HUES64 (cell line): ENCODE data around the gene UQCRC1.

Experiments used
- H3K27ac ChIP-seq: 2 replicates; pipeline ENCODE4 v1.7.0; 2013; ENCODE audit warnings: low read depth, low read length, inconsistent platforms
- H3K27me3 ChIP-seq: 2 replicates; pipeline ENCODE4 v1.6.1; 2013; ENCODE audit warnings: mild to moderate bottlenecking, low read length; ENCODE audit not compliant: insufficient read depth
- H3K36me3 ChIP-seq: 2 replicates; pipeline ENCODE4 v1.6.1; 2013; ENCODE audit warnings: mild to moderate bottlenecking, low read length; ENCODE audit not compliant: insufficient read depth
- H3K4me1 ChIP-seq: 2 replicates; pipeline ENCODE4 v1.6.1; 2013; ENCODE audit warnings: mild to moderate bottlenecking, low read length, moderate library complexity; ENCODE audit not compliant: insufficient read depth
- H3K4me3 ChIP-seq: 2 replicates; pipeline ENCODE4 v1.5.1; 2013; ENCODE audit warnings: mild to moderate bottlenecking, low read length, moderate library complexity
- H3K9ac ChIP-seq: 2 replicates; pipeline ENCODE4 v1.6.1; 2013; ENCODE audit warnings: mild to moderate bottlenecking, low read depth, low read length
- H3K9me3 ChIP-seq: 2 replicates; pipeline ENCODE4 v1.6.1; 2013; ENCODE audit warnings: low read depth, low read length; ENCODE audit not compliant: insufficient read depth
- WGBS: fragments of 150-250, 120-280 bp; methylation state at CpG from one replicate; pipeline ENCODE4 v1.1.7; 2013; ENCODE audit warnings: missing lambda C conversion rate; 5-methylcytosine and 5-hydroxymethylcytosine counted together

UQCRC1 gene

DNA sequence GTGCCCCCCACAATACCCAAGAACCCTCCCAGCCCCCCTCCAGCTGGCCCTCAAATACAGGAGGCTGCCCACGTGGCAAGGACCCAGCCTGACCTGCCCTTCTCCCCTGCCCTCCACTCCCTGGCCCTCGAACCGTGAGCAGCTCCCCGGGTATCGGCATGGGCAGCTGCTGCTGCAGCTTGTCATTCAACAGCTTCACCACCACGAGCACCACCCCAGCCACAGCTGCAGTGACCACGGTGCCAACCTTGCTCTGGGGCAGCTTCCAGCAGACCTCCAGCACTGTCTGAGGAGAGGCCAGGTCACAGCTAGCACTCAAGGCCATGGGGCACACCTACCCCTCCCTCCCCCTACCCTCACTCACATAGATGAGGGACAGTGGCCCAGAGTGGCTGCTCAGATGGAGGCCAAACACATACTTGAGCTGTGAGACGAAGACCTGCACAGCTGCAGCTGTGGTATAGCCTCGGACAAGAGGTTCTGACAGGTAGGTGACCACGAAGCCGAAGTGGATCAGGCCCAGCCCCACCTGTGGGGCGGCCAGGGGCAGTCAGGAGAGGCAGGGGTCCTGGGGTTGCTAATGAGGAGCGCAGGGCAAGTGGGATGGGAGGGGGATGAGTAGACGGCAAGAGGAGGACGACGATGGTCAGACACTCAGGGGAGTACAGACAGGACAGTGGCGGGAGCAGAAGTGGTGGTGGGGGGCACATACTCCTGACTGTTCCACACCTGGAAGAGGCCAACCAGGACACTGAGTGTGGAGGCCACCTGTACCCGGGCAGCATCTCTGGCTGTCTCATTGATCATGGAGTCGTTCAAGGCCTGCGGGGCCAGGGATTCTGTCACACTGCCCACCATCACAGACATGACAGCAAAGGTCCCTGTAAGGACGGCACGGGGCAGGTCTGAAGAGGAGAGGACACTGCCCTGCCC lies 22.3 kb upstream of the UQCRC1 start:
- H3K36me3 ChIP-seq: peaks cover 68% of the 10 kb centered on the region
- 95% methylated on average over 22 of the region's 22 CpGs for WGBS
- no peak overlapping the region for H3K27ac ChIP-seq
- H3K9me3 ChIP-seq: no peaks in the 10 kb centered on the region
- no peak overlapping the region for H3K4me3 ChIP-seq
- H3K4me1 ChIP-seq: peaks cover 15% of the 10 kb centered on the region
- H3K27me3 ChIP-seq: no peaks in the 10 kb centered on the region
- H3K9ac ChIP-seq: no peak overlapping the region

DNA sequence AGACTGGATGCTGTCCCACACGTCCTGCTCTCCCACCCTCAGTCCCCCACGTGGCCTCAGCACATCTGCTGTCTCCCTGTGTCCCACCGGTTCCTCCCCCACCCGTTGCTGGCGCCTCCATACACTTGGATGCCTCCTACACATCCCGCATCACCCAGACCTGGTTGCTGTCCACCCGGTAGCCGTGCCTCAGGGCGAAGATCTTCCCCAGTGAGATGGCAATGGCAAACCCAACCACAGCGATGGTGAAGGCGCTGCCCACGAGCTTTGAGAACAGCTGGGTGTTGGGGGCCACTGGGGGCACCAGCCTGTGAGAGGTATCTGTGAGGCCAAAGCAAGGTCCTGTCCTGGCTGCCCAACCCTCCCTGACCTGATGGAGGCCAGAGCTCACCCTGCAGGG lies 21.4 kb upstream of the UQCRC1 start:
- Histone ChIP-seq H3K4me3 (no peak overlapping the region), H3K27ac (no peak overlapping the region), H3K4me1 (peaks cover 7% of the 10 kb centered on the region; the same call in 1 of the 2 replicates), H3K9me3 (no peaks in the 10 kb centered on the region), H3K36me3 (peaks cover 78% of the 10 kb centered on the region), H3K27me3 (no peaks in the 10 kb centered on the region), H3K9ac (no peak overlapping the region)
- 93% methylated on average over 12 of the region's 12 CpGs for WGBS

DNA sequence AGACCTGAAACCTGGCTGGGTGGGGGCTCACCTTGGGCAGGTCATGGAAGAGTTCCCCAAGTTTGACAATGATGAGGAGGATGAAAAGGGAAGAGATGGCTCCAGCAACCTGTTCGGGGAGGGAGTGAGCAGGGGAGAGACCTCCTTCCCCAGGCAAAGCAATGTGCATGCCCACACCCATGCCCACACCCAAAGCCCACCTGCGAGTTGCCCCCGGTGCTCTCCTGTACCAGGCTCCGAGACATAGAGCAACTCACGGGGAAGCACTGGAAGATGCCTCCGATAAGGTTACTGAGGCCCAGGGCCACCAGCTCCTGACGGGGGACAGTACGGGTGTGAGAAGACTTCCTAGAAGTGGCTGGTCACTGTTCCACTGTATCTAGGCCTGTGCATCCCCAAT lies 21.0 kb upstream of the UQCRC1 start:
- Histone ChIP-seq H3K9me3 (no peaks in the 10 kb centered on the region), H3K4me3 (no peak overlapping the region), H3K27me3 (no peaks in the 10 kb centered on the region), H3K27ac (no peak overlapping the region), H3K36me3 (peaks cover 82% of the 10 kb centered on the region), H3K4me1 (peaks cover 7% of the 10 kb centered on the region; the same call in 1 of the 2 replicates), H3K9ac (no peak overlapping the region)
- WGBS: 97% methylated on average over 8 of the region's 8 CpGs

DNA sequence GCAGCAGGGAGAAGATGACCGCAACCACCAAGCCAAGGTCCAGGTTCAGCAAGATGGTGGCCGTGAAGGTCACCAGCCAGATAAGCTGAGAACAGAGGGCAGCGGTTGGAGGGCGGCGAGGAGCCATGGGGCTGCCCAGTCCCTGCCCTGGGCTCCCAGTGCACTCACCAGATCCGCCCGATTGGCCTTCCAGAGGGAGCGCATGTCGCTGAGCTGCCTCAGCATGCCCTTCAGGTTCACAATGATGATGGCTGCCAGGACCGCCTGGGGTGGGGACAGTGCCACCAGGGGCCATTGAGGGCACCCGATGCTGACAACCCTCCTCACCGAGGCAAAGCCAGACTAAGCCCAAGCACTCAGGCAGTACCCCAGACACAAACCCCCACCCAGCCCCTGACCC lies 20.4 kb upstream of the UQCRC1 start:
- Histone ChIP-seq H3K27ac (no peak overlapping the region), H3K9ac (no peak overlapping the region), H3K36me3 (peaks cover 86% of the 10 kb centered on the region), H3K4me1 (peaks cover 7% of the 10 kb centered on the region; the same call in 1 of the 2 replicates), H3K27me3 (no peaks in the 10 kb centered on the region), H3K9me3 (no peaks in the 10 kb centered on the region), H3K4me3 (no peak overlapping the region)
- 96% methylated on average over 12 of the region's 12 CpGs for WGBS

DNA sequence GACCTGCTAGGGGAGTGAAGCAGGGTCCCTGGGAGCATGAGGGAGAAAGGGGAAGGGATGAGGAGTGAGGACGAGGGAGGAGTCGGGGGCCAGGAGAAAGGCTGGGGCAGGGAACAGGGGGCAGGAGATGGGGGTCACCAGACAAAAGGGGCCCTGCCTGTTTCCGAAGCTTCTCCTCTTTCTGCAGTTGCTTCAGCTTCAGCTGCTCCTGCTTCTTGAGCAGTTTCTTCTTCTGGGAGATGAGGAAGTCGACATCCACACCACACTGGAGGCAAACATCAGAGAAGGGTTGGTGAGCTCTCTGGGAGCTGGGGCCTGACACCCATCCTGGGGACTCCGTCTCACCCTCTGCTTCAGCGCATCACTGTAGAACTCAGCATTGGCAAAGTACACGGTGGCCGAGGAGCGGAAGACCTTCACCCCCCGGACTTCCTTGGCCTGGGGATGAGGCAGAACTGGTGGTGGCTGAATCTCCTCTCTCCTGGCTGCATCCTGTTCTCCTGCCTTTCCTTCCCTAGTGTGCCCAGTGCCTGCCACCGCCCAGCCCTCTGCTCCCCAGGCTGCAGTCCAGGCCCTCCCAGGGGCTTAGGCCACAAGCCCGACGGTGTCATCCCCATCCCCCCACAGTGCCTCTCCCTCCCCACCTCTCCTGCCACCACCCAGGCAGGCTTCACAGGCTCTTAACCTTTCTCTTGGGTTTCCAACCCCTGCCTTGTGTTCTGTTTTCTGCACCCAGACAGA lies 19.0 kb upstream of the UQCRC1 start:
- Histone ChIP-seq H3K4me3 (no peak overlapping the region), H3K4me1 (0 out of 2 replicates have a peak, but pooled peaks cover 5% of the 10 kb centered on the region), H3K27me3 (no peaks in the 10 kb centered on the region), H3K9me3 (no peaks in the 10 kb centered on the region), H3K9ac (no peak overlapping the region), H3K27ac (no peak overlapping the region), H3K36me3 (peaks cover 84% of the 10 kb centered on the region)
- 93% methylated on average over 13 of the region's 13 CpGs for WGBS

DNA sequence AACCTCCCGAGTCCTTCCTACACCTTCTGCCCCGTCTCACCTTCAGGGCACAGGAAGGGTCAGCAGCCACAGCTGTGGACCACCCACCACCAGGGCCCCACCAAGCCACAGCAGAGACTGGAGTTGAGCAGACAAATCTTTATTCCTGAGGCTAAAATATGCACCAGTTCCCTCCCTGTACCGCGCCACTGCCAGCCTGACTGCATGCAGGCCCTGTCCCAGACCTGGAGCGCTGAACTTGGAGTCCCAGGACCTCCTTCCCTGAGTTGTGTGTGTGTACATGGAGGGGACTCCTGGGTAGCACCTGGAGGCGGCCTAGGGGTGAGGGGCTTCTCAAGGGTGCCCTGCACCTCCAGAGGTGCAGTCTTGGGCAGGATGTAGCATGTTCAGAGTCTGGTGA lies 16.2 kb upstream of the UQCRC1 start:
- H3K9me3 ChIP-seq: no peaks in the 10 kb centered on the region
- no peaks in the 10 kb centered on the region for H3K27me3 ChIP-seq
- H3K9ac ChIP-seq: no peak overlapping the region
- H3K4me3 ChIP-seq: no peak overlapping the region
- H3K4me1 ChIP-seq: 0 out of 2 replicates have a peak, but pooled peaks cover 5% of the 10 kb centered on the region
- peaks cover 57% of the 10 kb centered on the region for H3K36me3 ChIP-seq
- no peak overlapping the region for H3K27ac ChIP-seq
- WGBS: 96% methylated on average over 6 of the region's 6 CpGs

DNA sequence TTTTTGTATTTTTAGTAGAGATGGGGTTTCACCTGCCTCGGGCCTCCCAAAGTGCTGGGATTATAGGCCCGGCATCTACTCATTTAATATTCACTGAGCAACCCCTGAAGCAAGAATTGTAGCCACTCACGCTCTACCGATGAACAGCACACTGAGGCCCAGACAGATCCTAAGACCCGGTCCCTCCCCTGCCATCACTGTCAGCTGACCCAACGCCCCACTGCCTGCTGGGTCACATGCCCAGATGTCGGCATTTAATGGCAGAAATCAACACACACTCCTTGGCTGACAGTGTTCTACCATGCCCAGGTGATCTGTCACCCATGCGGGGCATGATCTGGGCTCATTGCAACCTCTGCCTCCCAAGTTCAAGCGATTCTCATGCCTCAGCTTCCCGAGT lies 15.3 kb upstream of the UQCRC1 start:
- Histone ChIP-seq H3K9me3 (no peaks in the 10 kb centered on the region), H3K9ac (no peak overlapping the region), H3K36me3 (peaks cover 52% of the 10 kb centered on the region), H3K4me1 (0 out of 2 replicates have a peak, but pooled peaks cover 5% of the 10 kb centered on the region), H3K27ac (no peak overlapping the region), H3K27me3 (no peaks in the 10 kb centered on the region), H3K4me3 (no peak overlapping the region)
- WGBS: 91% methylated on average over 10 of the region's 10 CpGs

DNA sequence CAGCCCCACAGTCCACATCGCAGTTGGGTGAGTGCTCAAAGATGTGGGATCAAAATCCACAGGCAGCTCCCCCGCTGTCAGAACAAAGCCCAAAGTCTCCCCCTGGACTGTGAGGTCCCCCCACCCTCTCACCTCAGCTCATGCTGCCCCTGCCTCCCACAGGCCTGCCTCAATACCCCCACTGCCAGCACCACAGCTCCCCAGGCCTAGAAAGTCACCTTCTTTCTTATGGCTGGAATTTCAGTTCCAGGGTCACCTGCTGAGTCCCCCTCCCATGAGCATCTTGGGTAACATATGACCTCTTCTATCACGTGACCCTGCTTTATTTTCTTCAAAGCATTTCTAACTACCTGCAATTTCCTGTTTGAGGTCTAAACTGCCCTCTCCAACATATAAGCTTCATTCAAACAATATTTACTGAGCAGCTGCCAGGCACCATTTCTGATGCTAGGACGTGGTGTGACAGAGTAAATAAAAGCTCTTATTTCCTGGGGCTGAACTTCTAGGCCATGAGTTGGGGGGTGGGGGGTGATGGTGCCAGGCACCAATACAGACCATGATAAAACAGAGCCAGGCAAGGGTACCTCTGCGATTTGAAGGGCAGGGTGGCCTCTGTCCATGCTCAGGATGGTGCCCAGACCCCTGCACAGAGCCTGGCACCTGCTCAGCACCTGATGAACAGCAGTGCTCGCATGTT lies 14.6 kb upstream of the UQCRC1 start:
- H3K36me3 ChIP-seq: peaks cover 48% of the 10 kb centered on the region
- no peak overlapping the region for H3K4me3 ChIP-seq
- 88% methylated on average over 6 of the region's 6 CpGs for WGBS
- H3K27me3 ChIP-seq: no peaks in the 10 kb centered on the region
- H3K9ac ChIP-seq: no peak overlapping the region
- H3K27ac ChIP-seq: no peak overlapping the region
- 0 out of 2 replicates have a peak, but pooled peaks cover 5% of the 10 kb centered on the region for H3K4me1 ChIP-seq
- no peaks in the 10 kb centered on the region for H3K9me3 ChIP-seq

DNA sequence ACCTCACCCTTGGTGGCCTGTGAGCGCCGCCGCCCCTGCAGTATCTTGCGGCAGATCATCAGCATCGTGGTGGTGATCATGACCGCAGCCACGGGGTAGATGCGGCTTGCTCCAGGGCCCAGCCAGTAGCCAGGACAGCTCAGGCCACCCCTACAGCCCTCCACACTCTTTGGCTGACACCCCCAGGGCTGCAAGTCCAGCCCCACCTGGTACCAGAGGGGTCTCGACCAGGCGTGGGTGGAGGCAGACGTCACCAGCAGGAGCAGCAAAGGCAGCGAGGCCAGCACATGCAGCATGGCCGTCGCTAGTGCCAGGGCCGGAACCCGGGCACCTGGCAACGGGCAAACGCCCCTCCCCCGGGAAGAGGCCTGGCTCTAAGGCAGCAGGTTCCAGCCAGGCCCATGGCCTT lies 12.0 kb upstream of the UQCRC1 start, which contains the start of gene TMEM89:
TMEM89 (minus strand) TSS at position 309 of the 409 bp plus-strand sequence; CDS start at position 296, 13 bp downstream.
- peaks cover 43% of the 10 kb centered on the region for H3K36me3 ChIP-seq
- no peak within 1 kb of the TSS for H3K9ac ChIP-seq
- H3K27me3 ChIP-seq: no peaks in the 10 kb centered on the region
- H3K4me3 ChIP-seq: no peak within 1 kb of the TSS
- H3K4me1 ChIP-seq: 0 out of 2 replicates have a peak, but pooled peaks cover 5% of the 10 kb centered on the region
- peaks cover 13% of the 10 kb centered on the region for H3K9me3 ChIP-seq
- WGBS: 96% methylated on average over 19 of the region's 19 CpGs
- no peak within 1 kb of the TSS for H3K27ac ChIP-seq

DNA sequence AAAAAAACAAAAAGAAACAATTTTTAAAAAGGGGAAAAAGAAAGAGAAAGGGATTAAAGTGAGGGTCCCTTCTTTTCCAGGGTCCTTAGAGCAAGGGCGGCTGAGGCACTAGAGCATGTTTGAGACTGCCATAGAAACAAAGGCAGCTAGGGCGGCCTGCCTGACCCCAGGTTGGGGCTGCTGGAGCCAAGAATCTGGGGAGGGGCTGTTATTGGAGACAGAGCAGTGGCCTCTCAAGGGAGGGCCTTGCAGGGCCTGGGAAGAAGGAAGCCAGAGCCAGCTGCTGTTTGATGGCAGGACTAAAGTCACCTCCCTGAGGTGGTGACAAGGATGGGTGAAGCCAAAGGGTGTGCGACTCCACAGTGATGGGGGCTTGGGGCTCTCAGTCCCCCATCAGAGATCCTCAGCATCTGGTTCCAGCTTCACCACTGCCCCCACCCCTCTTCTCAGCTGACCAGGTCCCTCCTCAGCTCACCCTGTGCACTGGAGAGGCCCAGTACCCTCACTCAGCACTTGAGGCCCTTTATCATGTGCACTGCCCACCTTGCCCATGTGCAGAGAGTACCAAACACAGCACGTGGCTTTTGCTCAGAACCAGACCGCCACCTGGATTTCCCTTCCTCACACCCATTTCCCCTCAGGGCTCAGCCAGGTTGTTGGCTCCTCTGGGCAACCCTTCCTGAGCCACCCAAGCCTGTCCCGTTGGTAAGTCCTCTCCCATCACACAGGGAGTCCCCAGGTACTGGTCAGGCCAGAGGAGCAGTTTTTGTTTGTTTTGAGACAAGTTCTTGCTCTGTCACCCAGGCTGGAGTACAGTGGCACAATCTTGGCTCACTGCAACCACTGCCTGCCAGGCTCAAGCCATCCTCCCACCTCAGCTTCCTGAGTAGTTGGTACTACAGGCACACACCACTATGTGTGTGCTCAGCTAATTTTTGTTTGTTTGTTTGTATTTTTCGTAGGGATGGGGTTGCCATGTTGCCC lies 10.4 kb upstream of the UQCRC1 start:
- Histone ChIP-seq H3K4me1 (0 out of 2 replicates have a peak, but pooled peaks cover 5% of the 10 kb centered on the region), H3K36me3 (peaks cover 31% of the 10 kb centered on the region), H3K4me3 (no peak overlapping the region), H3K27me3 (no peaks in the 10 kb centered on the region), H3K27ac (no peak overlapping the region), H3K9ac (no peak overlapping the region), H3K9me3 (peaks cover 18% of the 10 kb centered on the region)
- WGBS: 95% methylated on average over 7 of the region's 7 CpGs
